Chondrocyte (in vitro differentiated cells): Measurements from ENCODE around the gene TMEM144. TPM values are rescaled to one million over a fixed set of nuclear protein-coding genes. Genes with fewer than 3 reads are reported as not detected.

Experiments
- DNase-seq: peaks from one replicate; pipeline ENCODE4 v3.0.0; 2021; ENCODE audit warnings: mixed read lengths, low spot score
- H3K27ac Mint-ChIP-seq: one replicate; pipeline ENCODE4 v1.8.0; 2021; ENCODE audit warnings: mild to moderate bottlenecking, moderate library complexity, mixed read lengths; ENCODE audit not compliant: unreplicated experiment
- H3K27me3 Mint-ChIP-seq: 2 replicates; pipeline ENCODE4 v1.8.0; 2021; ENCODE audit warnings: low read depth, mixed read lengths
- H3K36me3 Mint-ChIP-seq: 2 replicates; pipeline ENCODE4 v1.8.0; 2021; ENCODE audit warnings: low read depth, mixed read lengths
- H3K4me1 Mint-ChIP-seq: 2 replicates; pipeline ENCODE4 v1.8.0; 2021; ENCODE audit warnings: low read depth, mild to moderate bottlenecking, mixed read lengths
- H3K4me3 Mint-ChIP-seq: one replicate; pipeline ENCODE4 v1.8.0; 2021; ENCODE audit warnings: mild to moderate bottlenecking, moderate library complexity, mixed read lengths; ENCODE audit not compliant: unreplicated experiment
- H3K9me3 Mint-ChIP-seq: 2 replicates; pipeline ENCODE4 v1.8.0; 2021; ENCODE audit warnings: low read depth, mixed read lengths
- CTCF ChIP-seq: fragments of 200-600 bp; sonication (generic); IDR thresholded peaks from 2 replicates; pipeline ENCODE4 v1.5.0; 2021; ENCODE audit warnings: antibody characterized with exemption, mild to moderate bottlenecking, moderate library complexity
- total RNA-seq: library from RNA; stranded (reverse); gene quantifications from 3 replicates; pipeline ENCODE4 v1.2.1, GENCODE V29; 2021

The TMEM144 gene
- total RNA-seq, 1 donor from 2014 or later, result 2.6 TPM

GRCh38 chr4:158236304-158237030 is 26.2 kb downstream of the TMEM144 start:
- no peak for DNase-seq
- TF ChIP-seq CTCF, result no peak
- Mint-ChIP-seq H3K4me1 (peaks cover 4% of the 10 kb centered on the region), H3K4me3 (no peak overlapping the region), H3K36me3 (peaks cover 1% of the 10 kb centered on the region), H3K27me3 (no peaks in the 10 kb centered on the region), H3K27ac (no peak overlapping the region), H3K9me3 (no peaks in the 10 kb centered on the region)

DNA sequence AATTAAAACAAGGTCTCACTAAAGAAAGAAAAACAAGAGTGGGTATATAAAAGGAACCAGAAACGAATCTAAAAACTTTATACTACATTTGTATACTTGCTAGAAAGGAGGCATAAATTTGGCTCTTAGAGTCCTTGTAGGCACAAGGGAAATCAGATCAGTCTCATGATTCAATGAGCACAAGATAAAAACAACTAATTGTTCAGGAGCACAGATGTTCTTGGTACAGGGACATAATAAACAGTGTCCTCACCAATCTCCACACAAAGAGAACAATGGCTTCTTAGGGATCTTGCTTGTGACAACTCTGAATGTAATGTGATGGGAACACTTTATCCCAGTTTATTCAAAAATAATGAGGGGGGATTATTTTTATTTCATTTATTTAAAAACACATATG is 28.3 kb downstream of the TMEM144 start:
- Mint-ChIP-seq H3K27ac (no peak overlapping the region), H3K36me3 (no peaks in the 10 kb centered on the region), H3K27me3 (no peaks in the 10 kb centered on the region), H3K4me1 (peaks cover 4% of the 10 kb centered on the region), H3K4me3 (no peak overlapping the region), H3K9me3 (no peaks in the 10 kb centered on the region)
- no peak for DNase-seq
- no peak for TF ChIP-seq CTCF

DNA sequence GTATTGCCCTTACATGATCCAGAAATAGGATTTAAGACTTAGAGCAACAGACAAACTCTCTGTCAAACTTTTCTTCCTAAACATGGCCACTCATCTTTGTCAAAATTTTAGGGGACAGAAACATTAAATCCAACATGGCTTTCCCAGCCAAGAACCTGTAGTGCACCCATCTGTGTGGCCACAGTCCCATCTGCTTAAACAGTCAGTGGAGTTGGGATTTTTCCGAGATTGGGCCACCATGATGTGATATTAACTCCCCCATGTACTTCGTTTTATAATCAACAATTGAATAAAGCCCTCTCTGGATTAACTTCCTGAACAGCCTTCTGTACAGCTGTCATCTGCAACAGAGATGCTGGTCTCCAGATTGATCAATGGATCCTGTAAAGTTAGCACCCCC is 28.9 kb downstream of the TMEM144 start:
- H3K4me1 Mint-ChIP-seq, result peaks cover 4% of the 10 kb centered on the region
- no peak for DNase-seq
- no peak overlapping the region for H3K27ac Mint-ChIP-seq
- TF ChIP-seq CTCF, result no peak
- H3K4me3 Mint-ChIP-seq, result no peak overlapping the region
- H3K27me3 Mint-ChIP-seq, result no peaks in the 10 kb centered on the region
- H3K9me3 Mint-ChIP-seq, result no peaks in the 10 kb centered on the region
- H3K36me3 Mint-ChIP-seq, result no peaks in the 10 kb centered on the region

GRCh38 chr4:158243071-158243470 is 32.8 kb downstream of the TMEM144 start:
- DNase-seq, result no peak
- Mint-ChIP-seq H3K9me3 (no peaks in the 10 kb centered on the region), H3K27me3 (no peaks in the 10 kb centered on the region), H3K36me3 (no peaks in the 10 kb centered on the region), H3K4me1 (no peaks in the 10 kb centered on the region), H3K4me3 (no peak overlapping the region), H3K27ac (no peak overlapping the region)
- TF ChIP-seq CTCF, result no peak

DNA sequence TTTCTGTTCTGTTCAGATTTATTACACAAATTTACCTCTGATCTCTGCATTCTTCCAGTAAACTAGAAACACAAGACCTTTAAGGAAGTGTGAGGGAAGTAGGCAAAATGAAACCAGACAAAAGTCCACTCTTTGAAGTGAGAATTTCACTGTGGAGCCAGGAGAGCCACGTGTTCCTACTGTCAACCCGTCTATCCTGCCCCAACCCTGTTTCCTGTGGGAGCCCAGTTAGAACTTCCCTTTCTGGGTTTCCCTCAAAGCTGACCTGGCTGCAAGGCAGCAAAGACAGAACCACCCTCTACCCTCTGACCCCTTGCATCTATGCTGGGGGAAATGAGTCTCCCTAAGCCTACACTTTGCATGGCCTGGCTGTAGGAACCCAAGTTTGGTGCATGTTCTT is 40.0 kb downstream of the TMEM144 start:
- Mint-ChIP-seq H3K36me3 (no peaks in the 10 kb centered on the region), H3K4me3 (no peak overlapping the region), H3K9me3 (no peaks in the 10 kb centered on the region), H3K27me3 (no peaks in the 10 kb centered on the region), H3K27ac (no peak overlapping the region), H3K4me1 (no peaks in the 10 kb centered on the region)
- no peak for TF ChIP-seq CTCF
- DNase-seq, result no peak
